Fibroblast of skin of right biceps (primary cell): Measurements from ENCODE around the gene MYL12B.
"Not testable (repeated sequence)": the region's sequence is repeated elsewhere in the genome, so short reads cannot be mapped to it uniquely, and the experiment has no call there.

Experiments used
- DNase-seq: peaks from one replicate; pipeline ENCODE4 v3.0.0-alpha.2; 2013

The MYL12B gene

DNA sequence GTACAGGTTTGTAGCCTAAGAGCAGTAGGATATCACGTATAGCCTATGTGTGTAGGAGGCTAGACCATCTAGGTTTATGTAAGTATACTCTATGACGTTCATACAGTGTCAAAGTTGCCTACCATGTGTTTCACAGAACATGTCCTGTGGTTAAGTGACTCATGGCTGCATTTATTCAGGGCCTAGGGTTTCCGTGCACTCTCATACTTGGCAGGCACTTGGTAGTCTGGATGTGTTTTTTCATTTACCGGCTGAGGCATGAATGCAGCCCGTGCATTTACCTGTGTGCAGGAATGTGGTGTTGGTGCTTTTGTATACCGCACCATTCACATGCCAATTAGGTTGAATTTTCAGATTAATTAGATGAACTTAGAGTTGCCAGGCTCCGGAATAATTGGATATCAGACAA is 43.4 kb downstream of the MYL12B start:
- peak; percentile 96 for DNase-seq

DNA sequence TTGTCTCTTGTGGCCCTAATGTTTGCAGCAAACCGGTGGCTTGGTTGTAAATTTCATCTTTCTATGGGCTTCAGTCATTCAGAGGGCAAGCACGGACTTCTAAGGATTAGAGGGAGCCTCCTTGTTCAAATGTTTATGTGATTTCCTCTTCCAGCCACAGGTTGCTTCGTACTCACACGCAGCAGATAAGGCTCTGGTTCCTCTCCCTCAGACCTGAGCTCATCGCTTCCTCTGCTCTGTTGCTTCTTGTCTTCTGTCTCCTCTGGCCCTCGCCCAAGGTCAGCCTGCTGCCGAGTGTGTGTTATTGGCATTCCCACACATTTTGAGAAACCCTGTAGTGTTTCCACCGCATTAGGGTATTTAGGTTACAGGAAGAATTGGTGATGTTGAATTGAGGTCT is 44.0 kb downstream of the MYL12B start:
- peak; percentile 50 for DNase-seq

DNA sequence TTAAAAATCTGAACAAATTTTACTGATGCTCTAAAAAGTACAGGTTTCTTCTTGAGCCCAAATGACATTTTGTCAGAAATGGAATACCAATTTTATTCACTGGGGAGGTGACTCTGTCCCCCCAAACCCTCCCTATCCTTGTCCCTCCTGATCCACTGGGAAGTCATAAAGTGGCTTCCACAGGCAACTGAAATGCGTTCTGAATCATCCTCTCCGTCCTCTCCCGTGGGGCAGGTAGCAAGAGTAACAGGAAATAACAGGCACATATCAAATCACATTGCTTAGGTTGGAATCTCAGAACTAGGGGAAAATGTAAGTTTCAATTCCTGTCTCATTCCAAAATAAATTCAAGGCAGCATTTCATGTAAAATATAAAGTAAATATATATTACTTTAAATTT is 44.5 kb downstream of the MYL12B start:
- DNase-seq = no peak

DNA sequence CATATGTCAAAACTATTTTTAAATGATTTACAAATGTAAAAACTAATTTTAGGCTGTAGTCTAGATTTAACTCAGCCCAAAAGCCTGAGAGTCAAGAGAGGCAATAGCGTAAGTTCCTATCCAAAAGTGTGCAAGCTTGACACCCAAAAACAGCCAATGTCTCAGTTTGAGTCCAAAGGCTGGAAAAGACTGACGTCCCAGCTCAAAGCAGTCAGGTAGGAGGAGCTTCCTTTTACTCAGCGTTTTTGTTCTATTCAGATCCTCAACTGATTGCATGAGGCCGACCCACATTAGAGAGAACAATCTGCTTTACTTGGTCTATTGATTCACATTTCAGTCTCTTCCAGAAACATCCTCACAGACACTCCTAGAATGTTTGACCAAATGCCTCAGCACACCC is 51.8 kb downstream of the MYL12B start:
- DNase-seq = no peak

DNA sequence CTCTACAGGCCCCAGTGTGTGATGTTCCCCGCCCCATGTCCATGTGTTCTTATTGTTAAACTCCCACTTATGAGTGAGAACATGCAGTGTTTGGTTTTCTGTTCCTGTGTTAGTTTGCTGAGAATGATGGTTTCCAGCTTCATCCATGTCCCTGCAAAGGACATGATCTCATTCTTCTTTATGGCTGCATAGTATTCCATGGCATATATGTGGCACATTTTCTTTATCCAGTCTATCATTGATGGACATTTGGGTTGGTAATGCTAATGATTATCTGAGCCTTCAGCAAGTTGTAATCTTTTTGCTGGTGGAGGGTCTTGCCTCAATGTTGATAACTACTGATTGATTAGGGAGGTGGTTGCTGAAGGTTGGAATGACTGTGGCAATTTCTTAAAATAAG is 53.4 kb downstream of the MYL12B start:
- DNase-seq = not testable (repeated sequence)

DNA sequence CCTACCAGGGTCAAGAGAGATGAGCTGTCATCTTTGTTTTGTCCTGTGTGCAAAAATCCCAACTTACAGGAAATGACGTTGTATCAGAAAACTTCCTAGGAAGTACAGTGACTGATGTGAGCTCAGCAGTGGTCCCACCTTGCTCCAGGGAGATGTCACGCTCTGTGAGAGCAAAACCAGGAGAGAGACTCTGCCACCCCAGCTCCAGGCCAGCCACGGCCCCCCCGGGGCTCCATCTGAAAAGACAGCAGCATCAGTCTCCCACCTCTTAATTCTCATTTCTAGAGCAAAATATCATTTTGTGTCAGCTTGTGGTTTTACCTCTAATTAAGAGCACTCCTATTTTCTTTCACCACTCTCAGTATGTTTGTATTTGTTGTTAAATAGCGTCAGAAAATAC is 57.5 kb downstream of the MYL12B start:
- DNase-seq = peak; percentile 19

DNA sequence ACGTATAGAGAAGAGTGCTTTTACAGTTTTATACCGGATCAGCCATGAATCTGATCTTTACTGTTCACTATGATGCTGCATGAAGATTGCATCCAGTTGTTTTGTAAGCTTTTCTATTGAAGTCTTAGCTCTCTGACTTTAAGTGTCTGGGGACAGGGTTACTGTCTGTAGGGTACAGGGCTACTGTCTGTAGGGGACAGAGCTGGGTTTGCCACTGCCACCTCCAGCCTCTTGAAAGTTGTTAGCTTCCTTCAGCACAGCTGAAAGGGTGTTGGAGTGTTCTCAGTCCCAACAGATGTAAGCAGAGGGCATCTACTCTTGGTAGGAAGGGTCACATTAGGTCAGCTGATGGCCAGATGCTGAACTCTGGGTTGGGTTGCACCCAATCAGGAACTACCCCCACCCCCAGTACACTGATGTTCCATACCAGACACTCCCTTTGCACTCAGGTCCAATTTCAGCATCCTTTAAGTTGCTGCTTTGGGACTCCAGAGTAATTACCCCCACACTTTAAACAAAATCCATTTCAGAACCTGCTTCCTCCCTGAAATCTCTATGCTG is 58.0 kb downstream of the MYL12B start:
- DNase-seq = no peak

DNA sequence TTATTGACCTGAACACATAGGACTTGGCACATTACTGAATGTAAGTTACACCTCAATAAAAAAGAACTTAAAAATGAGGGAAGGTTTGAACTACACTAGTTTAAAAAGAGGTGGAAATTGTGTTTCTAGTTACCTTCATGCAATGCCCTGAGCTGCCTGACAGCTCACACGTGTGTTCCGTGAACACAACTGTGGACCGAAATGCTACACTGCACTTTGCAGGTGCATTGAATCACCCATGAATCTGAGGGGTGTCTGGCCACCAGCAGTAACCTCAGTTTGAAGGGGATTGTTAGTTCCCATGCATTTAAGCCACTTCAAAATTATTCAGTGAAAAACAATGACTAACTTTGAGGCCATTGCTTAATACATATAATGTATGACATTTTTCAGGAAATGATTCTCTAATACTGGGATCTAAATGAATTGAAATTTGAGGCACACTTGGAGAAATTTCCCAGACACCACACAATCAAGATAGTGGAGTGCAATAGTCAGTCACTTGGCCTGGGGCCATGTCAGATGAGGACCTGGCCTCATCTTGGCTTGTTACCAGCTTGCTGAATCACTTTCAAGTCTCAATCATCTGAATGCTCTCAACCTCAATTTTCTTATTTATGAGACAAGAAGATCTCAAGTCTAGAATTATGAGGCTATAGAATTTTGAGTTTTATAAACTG is 59.3 kb downstream of the MYL12B start:
- DNase-seq = peak; percentile 97

DNA sequence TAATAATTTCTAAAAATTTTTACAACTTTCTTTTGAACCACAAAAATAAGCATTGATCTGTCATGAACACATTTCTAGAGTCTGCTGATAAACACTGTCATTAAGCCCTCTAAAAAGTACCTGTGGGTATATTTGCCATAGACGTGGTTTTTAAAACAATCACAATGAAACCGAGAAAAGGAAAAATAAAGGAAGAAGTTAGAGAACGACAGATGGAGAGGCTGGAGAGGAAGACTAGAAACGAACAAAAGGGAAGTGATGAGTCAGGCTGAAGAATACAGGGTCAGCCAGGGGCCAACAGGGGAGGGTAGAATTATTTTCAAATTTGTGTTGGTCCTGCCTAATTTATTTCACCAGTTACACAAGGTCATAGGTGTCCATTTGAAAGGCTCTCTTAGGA is 62.0 kb downstream of the MYL12B start:
- DNase-seq = peak; percentile 17
